Right atrium auricular region (tissue), 2 donors: Measurements from ENCODE around the gene ALG14. TPM values are rescaled to one million over a fixed set of nuclear protein-coding genes. Genes with fewer than 3 reads are reported as not detected.
A peak's percentile ranks its signal among the peaks of the same experiment; 100 is the strongest.

Experiments used
- DNase-seq: peaks from one replicate; pipeline ENCODE4 v3.0.0-alpha.2; 2019; ENCODE audit warnings: low spot score
- H3K27ac ChIP-seq, 2 donors: fragments of 200-600 bp; sonication (generic); 1 replicate in 1 of 2; 2 replicates in 1 of 2; pipeline ENCODE4 v1.5.1; 2016 to 2019
- H3K27me3 ChIP-seq, 2 donors: fragments of 200-600 bp; sonication (generic); one replicate each; pipeline versions ENCODE4 v1.5.1 to v1.6.0; 2017 to 2019
- H3K36me3 ChIP-seq: fragments of 200-600 bp; sonication (generic); one replicate; pipeline ENCODE4 v1.5.1; 2016
- H3K4me1 ChIP-seq, 2 donors: fragments of 200-600 bp; sonication (generic); one replicate each; pipeline versions ENCODE4 v1.5.1 to v1.6.0; 2017 to 2019
- H3K4me3 ChIP-seq, 2 donors: fragments of 200-600 bp; sonication (generic); 1 replicate in 1 of 2; 2 replicates in 1 of 2; pipeline ENCODE4 v1.5.1; 2017 to 2019; ENCODE audit warnings: mild to moderate bottlenecking in 1 of 2, moderate library complexity in 1 of 2
- H3K9me3 ChIP-seq, 2 donors: fragments of 200-600 bp; sonication (generic); one replicate each; pipeline ENCODE4 v1.5.1; 2019
- CTCF ChIP-seq, 2 donors: fragments of 200-600 bp; sonication (generic); IDR thresholded peaks; one replicate each; pipeline ENCODE4 v1.5.1; 2019; ENCODE audit warnings: antibody characterized with exemption in 2 of 2
- total RNA-seq, 2 donors: library from RNA; depleted of rRNA; stranded (reverse); fragments of >200 nt; gene quantifications; one replicate each; pipeline ENCODE4 v1.1.0, GENCODE V29; 2016

The ALG14 gene
- total RNA-seq, 2 donors from 2014 or later = 0.74 to 0.79 TPM

- H3K4me3 ChIP-seq = no peak overlapping the region
Measured at GRCh38 chr1:94935476-94935875, 137.3 kb downstream of the ALG14 start.

GRCh38 chr1:94935034-94935433 lies 137.7 kb downstream of the ALG14 start:
- H3K4me1 ChIP-seq = peaks cover 0 to 32% of the 10 kb centered on the region in 2 donors
- H3K9me3 ChIP-seq = no peaks in the 10 kb centered on the region
- H3K36me3 ChIP-seq = no peaks in the 10 kb centered on the region
- no peak overlapping the region for H3K4me3 ChIP-seq
- H3K27ac ChIP-seq = no peak overlapping the region
- no peak for DNase-seq
- TF ChIP-seq CTCF (IDR thresholded peaks at IDR 0.05) = no peak
- no peaks in the 10 kb centered on the region for H3K27me3 ChIP-seq

More at GRCh38 chr1:94935476-94935875, 137.3 kb downstream of the ALG14 start:
- H3K4me1 ChIP-seq = peaks cover 0 to 29% of the 10 kb centered on the region in 2 donors
- H3K27ac ChIP-seq = no peak overlapping the region
- no peaks in the 10 kb centered on the region for H3K36me3 ChIP-seq
- H3K27me3 ChIP-seq = no peaks in the 10 kb centered on the region
- no peak for TF ChIP-seq CTCF (IDR thresholded peaks at IDR 0.05)
- no peak for DNase-seq
- H3K9me3 ChIP-seq = no peaks in the 10 kb centered on the region

- H3K9me3 ChIP-seq = no peaks in the 10 kb centered on the region
- peaks cover 0 to 36% of the 10 kb centered on the region in 2 donors for H3K4me1 ChIP-seq
- no peak overlapping the region for H3K4me3 ChIP-seq
- H3K27ac ChIP-seq = no peak overlapping the region
- DNase-seq = no peak
- no peaks in the 10 kb centered on the region for H3K27me3 ChIP-seq
- TF ChIP-seq CTCF (IDR thresholded peaks at IDR 0.05) = no peak
- H3K36me3 ChIP-seq = no peaks in the 10 kb centered on the region
Measured at GRCh38 chr1:94934551-94934950, 138.2 kb downstream of the ALG14 start.

- Histone ChIP-seq H3K4me3 (no peak overlapping the region), H3K9me3 (no peaks in the 10 kb centered on the region), H3K36me3 (no peaks in the 10 kb centered on the region), H3K27ac (no peak overlapping the region), H3K27me3 (no peaks in the 10 kb centered on the region), H3K4me1 (peaks cover 0 to 36% of the 10 kb centered on the region in 2 donors)
- TF ChIP-seq CTCF (IDR thresholded peaks at IDR 0.05) = no peak
- DNase-seq = no peak
Measured at GRCh38 chr1:94931254-94931841, 141.4 kb downstream of the ALG14 start.

GRCh38 chr1:94929351-94930217 lies 143.2 kb downstream of the ALG14 start:
- Histone ChIP-seq H3K4me1 (peaks cover 0 to 39% of the 10 kb centered on the region in 2 donors), H3K9me3 (no peaks in the 10 kb centered on the region), H3K4me3 (peak overlapping the region in 1 of 2 donors; percentile 84), H3K27me3 (no peaks in the 10 kb centered on the region), H3K36me3 (no peaks in the 10 kb centered on the region), H3K27ac (peak overlapping the region; percentile 97 to 99)
- DNase-seq = no peak
- TF ChIP-seq CTCF (IDR thresholded peaks at IDR 0.05) = no peak
